AG10803 (cell line): ENCODE measurements around the gene SLC18A2.
"Not testable (repeated sequence)": the region's sequence is repeated elsewhere in the genome, so short reads cannot be mapped to it uniquely, and the experiment has no call there.

Experiments used
- DNase-seq: peaks from one replicate; pipeline ENCODE4 v3.0.0; 2010; ENCODE audit warnings: low read depth
- H3K4me3 ChIP-seq: 2 replicates; pipeline ENCODE4 v1.5.1; 2011; ENCODE audit warnings: mild to moderate bottlenecking, low read length, control low read depth
- CTCF ChIP-seq: conservative IDR thresholded peaks from 2 replicates; pipeline ENCODE4 v1.5.1; 2011; ENCODE audit warnings: mild to moderate bottlenecking, low read length, control low read depth, inconsistent platforms

The SLC18A2 gene

GRCh38 chr10:117272195-117273076 is 31.5 kb downstream of the SLC18A2 start:
- DNase-seq: no peak
- H3K4me3 ChIP-seq: no peak overlapping the region
- no peak for TF ChIP-seq CTCF

- TF ChIP-seq CTCF: no peak
- no peak overlapping the region for H3K4me3 ChIP-seq
- no peak for DNase-seq
Observed at GRCh38 chr10:117273980-117274379, 33.1 kb downstream of the SLC18A2 start.

GRCh38 chr10:117274509-117274908 is 33.6 kb downstream of the SLC18A2 start:
- no peak for TF ChIP-seq CTCF
- H3K4me3 ChIP-seq: no peak overlapping the region
- no peak for DNase-seq

- TF ChIP-seq CTCF: no peak
Observed at GRCh38 chr10:117275121-117275520, 34.2 kb downstream of the SLC18A2 start.

GRCh38 chr10:117277675-117278074 is 36.8 kb downstream of the SLC18A2 start:
- no peak overlapping the region for H3K4me3 ChIP-seq
- no peak for DNase-seq
- no peak for TF ChIP-seq CTCF

More at GRCh38 chr10:117275121-117275520, 34.2 kb downstream of the SLC18A2 start:
- no peak overlapping the region for H3K4me3 ChIP-seq
- DNase-seq: no peak

- DNase-seq: no peak
- no peak for TF ChIP-seq CTCF
- H3K4me3 ChIP-seq: no peak overlapping the region
Observed at GRCh38 chr10:117284716-117285494, 44.0 kb downstream of the SLC18A2 start.

GRCh38 chr10:117290872-117291271 is 50.0 kb downstream of the SLC18A2 start:
- H3K4me3 ChIP-seq, DNase-seq: not testable (repeated sequence)
